GM13976 (cell line): Measurements from ENCODE around the gene CDH23.

Experiments
- DNase-seq: peaks from one replicate; pipeline ENCODE4 v3.0.0; 2012; ENCODE audit warnings: low spot score
- in situ Hi-C: fragments of 300-500 bp; cut with MboI; formaldehyde crosslinking; loops from one replicate; pipeline ENCODE4 v1.12.0; 2022; ENCODE audit warnings: low sequenced_read_pairs, mixed read lengths, inconsistent platforms; ENCODE audit not compliant: unreplicated experiment
- TF ChIP-seq, protein P1 (sequence below): IDR thresholded peaks from 2 replicates; pipeline ENCODE4 v1.5.1; 2012; ENCODE audit warnings: borderline replicate concordance, mild to moderate bottlenecking; ENCODE audit not compliant: insufficient read depth; ENCODE audit errors: extremely low read depth, missing control alignments, control extremely low read depth

The CDH23 gene

DNA sequence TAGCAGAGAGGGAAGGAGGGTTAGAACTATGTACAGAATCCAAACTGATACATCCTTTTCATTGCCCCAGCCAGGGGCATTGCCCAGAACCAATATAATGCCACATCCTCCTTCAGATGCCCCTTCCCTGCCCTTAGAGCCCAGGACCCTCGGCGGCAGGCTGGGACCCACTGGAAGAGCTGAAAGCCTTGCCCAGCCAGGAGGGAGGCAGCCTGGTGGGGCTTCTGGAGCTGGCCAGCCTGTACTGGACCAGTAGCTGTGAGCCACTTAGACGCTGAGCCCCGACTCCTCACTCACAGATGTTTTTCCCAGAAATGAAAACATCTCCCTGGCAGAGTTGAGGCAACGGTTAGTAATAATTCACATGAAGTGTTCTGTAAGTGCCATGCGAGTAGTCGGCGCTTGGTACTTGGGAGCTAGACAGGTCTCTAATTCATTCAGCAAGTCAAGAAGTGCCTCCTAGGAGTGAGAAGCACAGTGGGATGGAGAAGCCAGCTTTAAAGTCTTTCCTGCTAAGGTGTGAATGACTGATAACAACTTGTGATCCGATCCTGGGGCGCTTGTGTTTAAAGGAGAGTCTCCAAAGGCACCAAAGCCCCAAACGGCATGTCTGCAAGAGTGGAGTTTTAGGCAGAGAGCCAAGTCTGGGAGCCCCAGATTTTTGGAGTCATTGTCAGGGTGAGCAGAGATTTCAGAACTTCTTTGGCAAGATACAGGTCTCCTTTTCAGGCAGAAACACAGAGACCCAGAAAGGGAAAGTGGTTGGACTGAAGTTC is 366.8 kb downstream of the CDH23 start:
- in situ Hi-C loops, result no loop called here
- TF ChIP-seq, protein P1, sequence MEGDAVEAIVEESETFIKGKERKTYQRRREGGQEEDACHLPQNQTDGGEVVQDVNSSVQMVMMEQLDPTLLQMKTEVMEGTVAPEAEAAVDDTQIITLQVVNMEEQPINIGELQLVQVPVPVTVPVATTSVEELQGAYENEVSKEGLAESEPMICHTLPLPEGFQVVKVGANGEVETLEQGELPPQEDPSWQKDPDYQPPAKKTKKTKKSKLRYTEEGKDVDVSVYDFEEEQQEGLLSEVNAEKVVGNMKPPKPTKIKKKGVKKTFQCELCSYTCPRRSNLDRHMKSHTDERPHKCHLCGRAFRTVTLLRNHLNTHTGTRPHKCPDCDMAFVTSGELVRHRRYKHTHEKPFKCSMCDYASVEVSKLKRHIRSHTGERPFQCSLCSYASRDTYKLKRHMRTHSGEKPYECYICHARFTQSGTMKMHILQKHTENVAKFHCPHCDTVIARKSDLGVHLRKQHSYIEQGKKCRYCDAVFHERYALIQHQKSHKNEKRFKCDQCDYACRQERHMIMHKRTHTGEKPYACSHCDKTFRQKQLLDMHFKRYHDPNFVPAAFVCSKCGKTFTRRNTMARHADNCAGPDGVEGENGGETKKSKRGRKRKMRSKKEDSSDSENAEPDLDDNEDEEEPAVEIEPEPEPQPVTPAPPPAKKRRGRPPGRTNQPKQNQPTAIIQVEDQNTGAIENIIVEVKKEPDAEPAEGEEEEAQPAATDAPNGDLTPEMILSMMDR, result no peak
- no peak for DNase-seq

DNA sequence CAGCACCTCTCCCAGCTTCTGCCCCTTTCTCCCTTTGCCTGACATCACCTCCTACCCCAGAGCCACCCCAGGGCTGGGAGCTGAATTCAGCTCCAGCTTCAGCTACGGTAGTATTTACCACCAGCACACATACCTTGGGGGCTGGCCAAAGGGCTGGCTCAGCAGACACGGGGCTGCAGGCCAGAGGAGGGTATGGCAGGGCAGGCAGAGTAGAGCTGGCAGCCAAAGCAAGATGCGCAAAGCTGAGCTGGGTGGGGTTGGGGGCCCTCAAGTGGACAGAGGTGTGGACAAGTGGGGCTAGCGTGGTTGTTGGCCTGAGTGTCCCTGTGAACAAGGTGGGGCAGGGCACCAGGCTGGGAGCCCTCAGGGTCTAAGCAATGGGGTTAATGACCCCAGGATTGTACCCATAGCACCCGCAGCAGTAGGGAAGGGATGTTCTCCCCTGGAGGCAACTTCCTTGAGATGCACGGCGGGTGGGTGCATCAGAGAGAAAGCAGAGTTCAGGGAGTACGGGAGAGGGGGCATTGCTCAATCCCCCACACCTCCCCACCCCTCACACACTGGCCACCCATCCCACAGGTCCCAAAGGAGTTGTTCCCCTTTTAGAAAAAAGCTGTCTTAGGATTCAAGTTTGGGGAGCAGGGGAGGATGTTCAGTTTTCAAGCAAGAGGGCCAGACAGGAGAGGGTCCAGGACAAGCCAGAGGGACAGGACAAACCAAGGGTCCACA is 368.6 kb downstream of the CDH23 start:
- in situ Hi-C loops, result no loop called here
- DNase-seq, result no peak
- TF ChIP-seq, protein P1, result no peak

DNA sequence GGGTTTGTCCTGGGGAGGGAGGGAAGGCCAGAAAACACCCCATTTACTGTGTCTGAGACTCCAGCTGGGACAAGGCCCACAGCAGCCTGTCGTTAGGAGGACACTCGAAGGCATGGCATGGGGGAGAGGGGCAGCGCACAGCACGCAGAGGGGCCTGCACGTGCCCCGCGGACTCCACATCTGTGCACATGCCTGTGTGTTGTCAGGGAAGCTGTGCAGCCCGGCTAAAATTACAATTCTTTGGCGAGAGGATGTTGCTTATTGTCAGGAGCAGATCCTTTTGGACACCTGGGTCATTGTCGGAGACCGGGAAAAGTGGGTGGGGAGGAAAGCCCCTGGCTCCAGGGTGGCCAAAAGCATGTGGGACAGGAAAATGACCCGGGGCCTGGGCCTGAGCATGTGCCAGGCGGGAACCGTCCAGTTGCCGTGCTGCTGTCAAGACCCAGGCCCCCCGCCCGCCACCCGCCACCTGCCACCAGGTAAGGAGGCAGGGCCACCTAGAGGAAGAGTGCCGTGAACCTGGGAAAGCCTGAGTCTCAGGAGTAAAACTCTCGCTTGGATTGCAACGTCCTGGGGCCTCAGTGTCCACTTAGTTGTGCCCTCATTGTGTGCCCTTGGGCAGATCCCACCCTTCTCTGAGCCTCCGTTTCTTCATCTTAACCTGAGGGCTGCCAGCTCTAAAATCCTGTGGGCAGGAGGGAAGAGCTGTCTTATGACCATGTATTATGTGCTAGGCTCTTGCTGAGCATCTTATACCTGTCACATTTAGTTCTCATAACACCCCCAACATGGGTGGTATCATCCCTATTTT is 369.4 kb downstream of the CDH23 start:
- no peak for DNase-seq
- TF ChIP-seq, protein P1, result no peak
- in situ Hi-C loops, result no loop called here

DNA sequence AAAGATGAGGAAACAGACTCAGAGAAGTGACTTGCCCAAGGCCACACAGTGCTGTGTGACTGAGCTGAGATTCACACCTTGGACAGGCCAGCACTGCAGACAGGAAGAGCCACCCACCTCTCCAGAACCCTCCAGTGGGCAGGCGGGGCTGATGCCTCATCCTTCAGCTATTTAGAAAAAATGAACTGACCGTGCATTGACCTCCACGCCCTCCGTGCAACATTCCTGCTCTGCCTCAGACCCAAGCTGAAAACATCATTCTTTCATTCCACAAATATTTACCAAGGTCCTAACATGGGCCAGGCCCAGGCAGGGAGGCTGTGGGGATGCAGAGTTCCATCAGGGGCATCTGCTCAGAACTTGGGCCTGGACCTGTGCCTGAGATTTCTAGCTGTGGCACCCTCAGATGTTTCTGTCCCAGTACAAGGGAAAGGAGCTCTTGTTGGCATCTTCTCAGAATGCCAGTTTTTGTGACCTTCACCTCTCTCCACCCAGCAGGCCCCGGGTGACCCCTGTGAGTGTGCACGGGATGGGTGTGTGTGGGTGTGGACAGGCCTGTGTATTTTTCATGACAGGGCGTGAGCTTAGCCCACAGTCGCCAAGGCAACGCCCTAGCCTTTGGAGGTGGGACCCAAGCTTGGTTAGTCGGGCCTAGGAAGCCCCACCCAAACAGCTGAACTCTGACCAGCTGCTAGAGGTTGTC is 370.1 kb downstream of the CDH23 start:
- DNase-seq, result peak; percentile 57
- TF ChIP-seq, protein P1, result no peak
- in situ Hi-C loops, result no loop called here

DNA sequence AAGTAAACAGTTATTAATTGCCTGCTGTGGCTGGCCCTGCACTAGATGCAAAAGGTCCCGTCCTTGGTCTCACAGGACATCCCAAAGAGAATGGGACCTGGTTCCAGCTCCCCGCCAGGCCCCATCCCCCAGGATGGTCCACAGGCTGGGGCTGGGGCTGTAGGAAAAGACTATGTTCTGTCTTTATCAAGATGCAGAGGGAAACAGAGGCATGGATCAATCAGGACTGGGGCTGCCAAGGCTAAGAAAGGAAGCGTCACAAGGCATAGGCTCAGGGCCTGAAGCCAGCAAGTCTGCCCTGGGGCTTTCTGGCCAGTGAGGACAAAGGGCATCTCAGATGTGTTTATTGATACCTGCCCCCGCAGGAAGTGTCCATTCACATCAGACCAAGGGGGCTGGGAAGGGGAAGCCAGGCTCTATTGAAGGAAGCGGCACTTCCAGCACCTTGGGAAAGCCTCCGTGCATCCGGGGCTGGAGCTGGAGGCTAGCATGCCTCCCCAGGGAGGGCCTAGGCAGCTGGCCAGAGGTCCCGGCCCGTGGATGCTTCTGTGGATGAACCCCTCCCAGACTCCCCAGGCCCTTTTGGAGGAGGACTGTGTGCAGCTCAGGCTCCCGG is 370.8 kb downstream of the CDH23 start:
- no peak for DNase-seq
- in situ Hi-C loops, result no loop called here
- TF ChIP-seq, protein P1, result no peak
